Activated CD8-positive, alpha-beta memory T cell treated with anti-CD3 and anti-CD28 coated beads for 24 hours (primary cell): ENCODE results near the gene DBX1.
"Not testable (repeated sequence)": the region's sequence is repeated elsewhere in the genome, so short reads cannot be mapped to it uniquely, and the experiment has no call there.

Source experiments
- DNase-seq: peaks from one replicate; pipeline ENCODE4 v3.0.0-alpha.2; 2020

The DBX1 gene

GRCh38 chr11:20161230-20161918, 1.1 kb upstream of the DBX1 start:
- no peak for DNase-seq

GRCh38 chr11:20159466-20160381, 551 bp downstream of the DBX1 start:
- DNase-seq = no peak

- DNase-seq = no peak
Observed at GRCh38 chr11:20158597-20159257, 1.5 kb downstream of the DBX1 start.

- DNase-seq = no peak
Observed at GRCh38 chr11:20157728-20158127, 2.5 kb downstream of the DBX1 start.

- DNase-seq = peak; percentile 65
Observed at GRCh38 chr11:20156876-20157613, 3.2 kb downstream of the DBX1 start.

- DNase-seq = peak; percentile 76
Observed at GRCh38 chr11:20156280-20156875, 3.9 kb downstream of the DBX1 start.

GRCh38 chr11:20155683-20156279, 4.5 kb downstream of the DBX1 start:
- DNase-seq = no peak

- DNase-seq = no peak
Observed at GRCh38 chr11:20154381-20154780, 5.9 kb downstream of the DBX1 start.

- no peak for DNase-seq
Observed at GRCh38 chr11:20138707-20139106, 21.6 kb downstream of the DBX1 start.

GRCh38 chr11:20137637-20138036, 22.6 kb downstream of the DBX1 start:
- no peak for DNase-seq

GRCh38 chr11:20134991-20135736, 25.1 kb downstream of the DBX1 start:
- DNase-seq = no peak

- no peak for DNase-seq
Observed at GRCh38 chr11:20132667-20133039, 27.6 kb downstream of the DBX1 start.

- DNase-seq = peak; percentile 77
Observed at GRCh38 chr11:20131788-20132666, 28.2 kb downstream of the DBX1 start.

GRCh38 chr11:20129665-20130064, 30.6 kb downstream of the DBX1 start:
- DNase-seq = no peak

- not testable (repeated sequence) for DNase-seq
Observed at GRCh38 chr11:20128528-20128825, 31.8 kb downstream of the DBX1 start.

- DNase-seq = peak; percentile 91
Observed at GRCh38 chr11:20127671-20128527, 32.4 kb downstream of the DBX1 start.

- DNase-seq = no peak
Observed at GRCh38 chr11:20126724-20127123, 33.6 kb downstream of the DBX1 start.

- no peak for DNase-seq
Observed at GRCh38 chr11:20125927-20126326, 34.3 kb downstream of the DBX1 start.

- no peak for DNase-seq
Observed at GRCh38 chr11:20122131-20122530, 38.1 kb downstream of the DBX1 start.
